ENCODE results near the gene ADGRF3. TPM values are rescaled to one million over a fixed set of nuclear protein-coding genes. Genes with fewer than 3 reads are reported as not detected.
A peak's percentile ranks its signal among the peaks of the same experiment; 100 is the strongest.

Gene ADGRF3
- total and polyA plus RNA-seq, 10 of the 15 experiments (the other 5 are each of a cell fraction or from before 2014, with no cell fraction given) = 0.03 to 3.1 (median 0.84) TPM

DNA sequence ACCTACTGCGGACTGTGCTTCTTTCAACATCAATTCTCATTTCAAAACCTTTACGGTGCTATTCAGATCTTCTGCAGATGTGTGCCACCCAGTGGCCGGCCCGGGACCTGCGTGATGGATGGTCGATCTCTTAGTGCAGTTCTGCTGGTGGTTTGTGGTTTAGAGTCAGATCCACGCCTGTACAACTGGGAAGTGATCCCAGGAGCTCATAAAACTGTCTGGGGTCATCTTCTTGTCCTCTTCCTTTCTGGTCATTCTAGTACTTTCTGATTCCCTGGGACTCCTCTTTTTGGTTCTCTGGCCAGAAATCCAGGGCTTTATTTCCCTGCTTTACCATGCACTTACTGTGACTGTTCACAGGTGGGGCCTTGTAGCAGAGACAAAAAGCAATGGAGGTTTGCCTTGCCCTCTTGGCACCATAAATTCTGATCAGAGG, 16.5 kb downstream of the ADGRF3 start (continued):
- TF ChIP-seq, protein P1, sequence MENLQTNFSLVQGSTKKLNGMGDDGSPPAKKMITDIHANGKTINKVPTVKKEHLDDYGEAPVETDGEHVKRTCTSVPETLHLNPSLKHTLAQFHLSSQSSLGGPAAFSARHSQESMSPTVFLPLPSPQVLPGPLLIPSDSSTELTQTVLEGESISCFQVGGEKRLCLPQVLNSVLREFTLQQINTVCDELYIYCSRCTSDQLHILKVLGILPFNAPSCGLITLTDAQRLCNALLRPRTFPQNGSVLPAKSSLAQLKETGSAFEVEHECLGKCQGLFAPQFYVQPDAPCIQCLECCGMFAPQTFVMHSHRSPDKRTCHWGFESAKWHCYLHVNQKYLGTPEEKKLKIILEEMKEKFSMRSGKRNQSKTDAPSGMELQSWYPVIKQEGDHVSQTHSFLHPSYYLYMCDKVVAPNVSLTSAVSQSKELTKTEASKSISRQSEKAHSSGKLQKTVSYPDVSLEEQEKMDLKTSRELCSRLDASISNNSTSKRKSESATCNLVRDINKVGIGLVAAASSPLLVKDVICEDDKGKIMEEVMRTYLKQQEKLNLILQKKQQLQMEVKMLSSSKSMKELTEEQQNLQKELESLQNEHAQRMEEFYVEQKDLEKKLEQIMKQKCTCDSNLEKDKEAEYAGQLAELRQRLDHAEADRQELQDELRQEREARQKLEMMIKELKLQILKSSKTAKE (IDR thresholded peaks at IDR 0.05; ENCODE audit: low read depth, poor library complexity, severe bottlenecking) = no peak
- TF ChIP-seq FOXM1 (IDR thresholded peaks at IDR 0.05; ENCODE audit: low read depth, low read length) (no peak), RBBP5 (conservative IDR thresholded peaks at IDR 0.05) (no peak), KLF5 (IDR thresholded peaks at IDR 0.05; ENCODE audit: partially characterized antibody) (no peak), SREBF2 (IDR thresholded peaks at IDR 0.05; ENCODE audit: low read length) (no peak), RAD51 (IDR thresholded peaks at IDR 0.05) (no peak), SMC3 (IDR thresholded peaks at IDR 0.05; ENCODE audit: borderline replicate concordance, low read length) (peak; percentile 91), SMAD1 (IDR thresholded peaks at IDR 0.05; ENCODE audit: low read depth, partially characterized antibody) (no peak), HCFC1 (IDR thresholded peaks at IDR 0.05; ENCODE audit: low read length) (no peak)
- TF ChIP-seq, protein P2, sequence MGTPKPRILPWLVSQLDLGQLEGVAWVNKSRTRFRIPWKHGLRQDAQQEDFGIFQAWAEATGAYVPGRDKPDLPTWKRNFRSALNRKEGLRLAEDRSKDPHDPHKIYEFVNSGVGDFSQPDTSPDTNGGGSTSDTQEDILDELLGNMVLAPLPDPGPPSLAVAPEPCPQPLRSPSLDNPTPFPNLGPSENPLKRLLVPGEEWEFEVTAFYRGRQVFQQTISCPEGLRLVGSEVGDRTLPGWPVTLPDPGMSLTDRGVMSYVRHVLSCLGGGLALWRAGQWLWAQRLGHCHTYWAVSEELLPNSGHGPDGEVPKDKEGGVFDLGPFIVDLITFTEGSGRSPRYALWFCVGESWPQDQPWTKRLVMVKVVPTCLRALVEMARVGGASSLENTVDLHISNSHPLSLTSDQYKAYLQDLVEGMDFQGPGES (IDR thresholded peaks at IDR 0.05) = no peak
- TF ChIP-seq, protein P3, sequence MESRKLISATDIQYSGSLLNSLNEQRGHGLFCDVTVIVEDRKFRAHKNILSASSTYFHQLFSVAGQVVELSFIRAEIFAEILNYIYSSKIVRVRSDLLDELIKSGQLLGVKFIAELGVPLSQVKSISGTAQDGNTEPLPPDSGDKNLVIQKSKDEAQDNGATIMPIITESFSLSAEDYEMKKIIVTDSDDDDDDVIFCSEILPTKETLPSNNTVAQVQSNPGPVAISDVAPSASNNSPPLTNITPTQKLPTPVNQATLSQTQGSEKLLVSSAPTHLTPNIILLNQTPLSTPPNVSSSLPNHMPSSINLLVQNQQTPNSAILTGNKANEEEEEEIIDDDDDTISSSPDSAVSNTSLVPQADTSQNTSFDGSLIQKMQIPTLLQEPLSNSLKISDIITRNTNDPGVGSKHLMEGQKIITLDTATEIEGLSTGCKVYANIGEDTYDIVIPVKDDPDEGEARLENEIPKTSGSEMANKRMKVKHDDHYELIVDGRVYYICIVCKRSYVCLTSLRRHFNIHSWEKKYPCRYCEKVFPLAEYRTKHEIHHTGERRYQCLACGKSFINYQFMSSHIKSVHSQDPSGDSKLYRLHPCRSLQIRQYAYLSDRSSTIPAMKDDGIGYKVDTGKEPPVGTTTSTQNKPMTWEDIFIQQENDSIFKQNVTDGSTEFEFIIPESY (IDR thresholded peaks at IDR 0.05) = no peak
- TF ChIP-seq, protein P4, sequence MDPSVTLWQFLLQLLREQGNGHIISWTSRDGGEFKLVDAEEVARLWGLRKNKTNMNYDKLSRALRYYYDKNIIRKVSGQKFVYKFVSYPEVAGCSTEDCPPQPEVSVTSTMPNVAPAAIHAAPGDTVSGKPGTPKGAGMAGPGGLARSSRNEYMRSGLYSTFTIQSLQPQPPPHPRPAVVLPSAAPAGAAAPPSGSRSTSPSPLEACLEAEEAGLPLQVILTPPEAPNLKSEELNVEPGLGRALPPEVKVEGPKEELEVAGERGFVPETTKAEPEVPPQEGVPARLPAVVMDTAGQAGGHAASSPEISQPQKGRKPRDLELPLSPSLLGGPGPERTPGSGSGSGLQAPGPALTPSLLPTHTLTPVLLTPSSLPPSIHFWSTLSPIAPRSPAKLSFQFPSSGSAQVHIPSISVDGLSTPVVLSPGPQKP (IDR thresholded peaks at IDR 0.05; ENCODE audit: low read depth, low read length) = no peak
- TF ChIP-seq, protein P5, sequence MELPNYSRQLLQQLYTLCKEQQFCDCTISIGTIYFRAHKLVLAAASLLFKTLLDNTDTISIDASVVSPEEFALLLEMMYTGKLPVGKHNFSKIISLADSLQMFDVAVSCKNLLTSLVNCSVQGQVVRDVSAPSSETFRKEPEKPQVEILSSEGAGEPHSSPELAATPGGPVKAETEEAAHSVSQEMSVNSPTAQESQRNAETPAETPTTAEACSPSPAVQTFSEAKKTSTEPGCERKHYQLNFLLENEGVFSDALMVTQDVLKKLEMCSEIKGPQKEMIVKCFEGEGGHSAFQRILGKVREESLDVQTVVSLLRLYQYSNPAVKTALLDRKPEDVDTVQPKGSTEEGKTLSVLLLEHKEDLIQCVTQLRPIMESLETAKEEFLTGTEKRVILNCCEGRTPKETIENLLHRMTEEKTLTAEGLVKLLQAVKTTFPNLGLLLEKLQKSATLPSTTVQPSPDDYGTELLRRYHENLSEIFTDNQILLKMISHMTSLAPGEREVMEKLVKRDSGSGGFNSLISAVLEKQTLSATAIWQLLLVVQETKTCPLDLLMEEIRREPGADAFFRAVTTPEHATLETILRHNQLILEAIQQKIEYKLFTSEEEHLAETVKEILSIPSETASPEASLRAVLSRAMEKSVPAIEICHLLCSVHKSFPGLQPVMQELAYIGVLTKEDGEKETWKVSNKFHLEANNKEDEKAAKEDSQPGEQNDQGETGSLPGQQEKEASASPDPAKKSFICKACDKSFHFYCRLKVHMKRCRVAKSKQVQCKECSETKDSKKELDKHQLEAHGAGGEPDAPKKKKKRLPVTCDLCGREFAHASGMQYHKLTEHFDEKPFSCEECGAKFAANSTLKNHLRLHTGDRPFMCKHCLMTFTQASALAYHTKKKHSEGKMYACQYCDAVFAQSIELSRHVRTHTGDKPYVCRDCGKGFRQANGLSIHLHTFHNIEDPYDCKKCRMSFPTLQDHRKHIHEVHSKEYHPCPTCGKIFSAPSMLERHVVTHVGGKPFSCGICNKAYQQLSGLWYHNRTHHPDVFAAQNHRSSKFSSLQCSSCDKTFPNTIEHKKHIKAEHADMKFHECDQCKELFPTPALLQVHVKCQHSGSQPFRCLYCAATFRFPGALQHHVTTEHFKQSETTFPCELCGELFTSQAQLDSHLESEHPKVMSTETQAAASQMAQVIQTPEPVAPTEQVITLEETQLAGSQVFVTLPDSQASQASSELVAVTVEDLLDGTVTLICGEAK (IDR thresholded peaks at IDR 0.05; ENCODE audit: borderline replicate concordance) = no peak
- TF ChIP-seq, protein P6, sequence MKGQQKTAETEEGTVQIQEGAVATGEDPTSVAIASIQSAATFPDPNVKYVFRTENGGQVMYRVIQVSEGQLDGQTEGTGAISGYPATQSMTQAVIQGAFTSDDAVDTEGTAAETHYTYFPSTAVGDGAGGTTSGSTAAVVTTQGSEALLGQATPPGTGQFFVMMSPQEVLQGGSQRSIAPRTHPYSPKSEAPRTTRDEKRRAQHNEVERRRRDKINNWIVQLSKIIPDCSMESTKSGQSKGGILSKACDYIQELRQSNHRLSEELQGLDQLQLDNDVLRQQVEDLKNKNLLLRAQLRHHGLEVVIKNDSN (IDR thresholded peaks at IDR 0.05; ENCODE audit: borderline replicate concordance, extremely low read length, insufficient read depth, low read depth, low read length) = no peak
- TF ChIP-seq, protein P7, sequence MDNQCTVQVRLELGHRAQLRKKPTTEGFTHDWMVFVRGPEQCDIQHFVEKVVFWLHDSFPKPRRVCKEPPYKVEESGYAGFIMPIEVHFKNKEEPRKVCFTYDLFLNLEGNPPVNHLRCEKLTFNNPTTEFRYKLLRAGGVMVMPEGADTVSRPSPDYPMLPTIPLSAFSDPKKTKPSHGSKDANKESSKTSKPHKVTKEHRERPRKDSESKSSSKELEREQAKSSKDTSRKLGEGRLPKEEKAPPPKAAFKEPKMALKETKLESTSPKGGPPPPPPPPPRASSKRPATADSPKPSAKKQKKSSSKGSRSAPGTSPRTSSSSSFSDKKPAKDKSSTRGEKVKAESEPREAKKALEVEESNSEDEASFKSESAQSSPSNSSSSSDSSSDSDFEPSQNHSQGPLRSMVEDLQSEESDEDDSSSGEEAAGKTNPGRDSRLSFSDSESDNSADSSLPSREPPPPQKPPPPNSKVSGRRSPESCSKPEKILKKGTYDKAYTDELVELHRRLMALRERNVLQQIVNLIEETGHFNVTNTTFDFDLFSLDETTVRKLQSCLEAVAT (IDR thresholded peaks at IDR 0.05) = 0 out of 2 replicates have a peak, but pooled peaks have one; percentile 45

Data from GM12878 (cell line).